HepG2 (cell line): ENCODE data around the gene MBD5. TPM values are rescaled to one million over a fixed set of nuclear protein-coding genes. Genes with fewer than 3 reads are reported as not detected.

ENCODE experiments used
- ARID2 ChIP-seq: sonication (generic); formaldehyde crosslinking; IDR thresholded peaks from 2 replicates; pipeline ENCODE4 v1.8.1; 2022; ENCODE audit warnings: mild to moderate bottlenecking, missing genetic modification reagents, borderline replicate concordance
- ATF7 ChIP-seq, 2 experiments: fragments of 450-650 bp in 1 of 2; sonication (generic) in 1 of 2; formaldehyde crosslinking in 1 of 2; IDR thresholded peaks; 2 replicates each; pipeline versions ENCODE4 v1.4.0 to v1.6.1; 2016 to 2020; ENCODE audit warnings: antibody characterized with exemption in 1 of 2, mild to moderate bottlenecking in 1 of 2, missing genetic modification reagents in 1 of 2
- ETV5 ChIP-seq: IDR thresholded peaks from 2 replicates; pipeline ENCODE4 v1.6.1; 2018; ENCODE audit warnings: missing biosample characterization, missing genetic modification reagents, inconsistent platforms, borderline replicate concordance
- MED8 ChIP-seq: sonication (generic); formaldehyde crosslinking; IDR thresholded peaks from 2 replicates; pipeline ENCODE4 v1.8.1; 2023; ENCODE audit warnings: mild to moderate bottlenecking, missing genetic modification reagents; ENCODE audit not compliant: insufficient replicate concordance
- PAX8 ChIP-seq: sonication (generic); formaldehyde crosslinking; IDR thresholded peaks from 2 replicates; pipeline ENCODE4 v1.8.0; 2022; ENCODE audit warnings: mild to moderate bottlenecking, missing genetic modification reagents, borderline replicate concordance
- TBX2 ChIP-seq: sonication (generic); formaldehyde crosslinking; IDR thresholded peaks from 2 replicates; pipeline ENCODE4 v1.5.0; 2020; ENCODE audit warnings: missing genetic modification reagents, mild to moderate bottlenecking, borderline replicate concordance
- ZFP90 ChIP-seq: sonication (generic); formaldehyde crosslinking; IDR thresholded peaks from 2 replicates; pipeline ENCODE4 v1.8.0; 2022; ENCODE audit warnings: missing genetic modification reagents, mild to moderate bottlenecking, inconsistent platforms, borderline replicate concordance
- ZNF446 ChIP-seq: sonication (generic); formaldehyde crosslinking; IDR thresholded peaks from 2 replicates; pipeline ENCODE4 v1.5.0; 2020; ENCODE audit warnings: mild to moderate bottlenecking, missing genetic modification reagents
- ZNF549 ChIP-seq: sonication (generic); formaldehyde crosslinking; IDR thresholded peaks from 2 replicates; pipeline ENCODE4 v1.5.0; 2020; ENCODE audit warnings: missing genetic modification reagents
- polyA plus RNA-seq, 8 experiments: library from polyadenylated mRNA; depleted of rRNA in 3 of 8; stranded (reverse) in 7 of 8; unstranded in 1 of 8; fragments of >200 nt; fragmentation: Illumina TruSeq in 4 of 8; extraction: Trizol in 4 of 8; gene quantifications; 2 replicates each; pipeline versions ENCODE4 v1.2.1 to v1.2.3, GENCODE V29; 2011 to 2016; ENCODE audit warnings: low read depth in 4 of 8, missing spikeins in 1 of 8, mixed read lengths in 1 of 8; ENCODE audit not compliant: insufficient read depth in 1 of 8
- total RNA-seq, 5 experiments: library from RNA; depleted of rRNA; stranded (reverse); fragments of >200 nt; fragmentation: Illumina TruSeq; extraction: Trizol; gene quantifications; 2 replicates each; pipeline ENCODE4 v1.2.3, GENCODE V29; 2016; ENCODE audit warnings: low read depth in 1 of 5
- TF ChIP-seq, protein P1 (sequence below): sonication (generic); formaldehyde crosslinking; IDR thresholded peaks from 2 replicates; pipeline ENCODE4 v1.8.1; 2023; ENCODE audit warnings: mild to moderate bottlenecking, missing genetic modification reagents
- TF ChIP-seq, protein P2 (sequence below): sonication (generic); formaldehyde crosslinking; IDR thresholded peaks from 2 replicates; pipeline ENCODE4 v1.5.0; 2020; ENCODE audit warnings: missing genetic modification reagents
- TF ChIP-seq, protein P3 (sequence below): sonication (generic); formaldehyde crosslinking; IDR thresholded peaks from 2 replicates; pipeline ENCODE4 v1.5.1; 2020; ENCODE audit warnings: missing genetic modification reagents, mild to moderate bottlenecking, borderline replicate concordance
- TF ChIP-seq, protein P4 (sequence below): sonication (generic); formaldehyde crosslinking; IDR thresholded peaks from 2 replicates; pipeline ENCODE4 v1.9.0; 2021; ENCODE audit warnings: mild to moderate bottlenecking, missing genetic modification reagents
- TF ChIP-seq, protein P5 (sequence below): sonication (generic); formaldehyde crosslinking; IDR thresholded peaks from 2 replicates; pipeline ENCODE4 v1.9.0; 2021; ENCODE audit warnings: missing genetic modification reagents, mild to moderate bottlenecking, borderline replicate concordance

MBD5 gene
- total and polyA plus RNA-seq, 2 of the 13 experiments (the other 11 are each of a cell fraction or from before 2014, with no cell fraction given): 13.5 to 26.4 TPM

DNA sequence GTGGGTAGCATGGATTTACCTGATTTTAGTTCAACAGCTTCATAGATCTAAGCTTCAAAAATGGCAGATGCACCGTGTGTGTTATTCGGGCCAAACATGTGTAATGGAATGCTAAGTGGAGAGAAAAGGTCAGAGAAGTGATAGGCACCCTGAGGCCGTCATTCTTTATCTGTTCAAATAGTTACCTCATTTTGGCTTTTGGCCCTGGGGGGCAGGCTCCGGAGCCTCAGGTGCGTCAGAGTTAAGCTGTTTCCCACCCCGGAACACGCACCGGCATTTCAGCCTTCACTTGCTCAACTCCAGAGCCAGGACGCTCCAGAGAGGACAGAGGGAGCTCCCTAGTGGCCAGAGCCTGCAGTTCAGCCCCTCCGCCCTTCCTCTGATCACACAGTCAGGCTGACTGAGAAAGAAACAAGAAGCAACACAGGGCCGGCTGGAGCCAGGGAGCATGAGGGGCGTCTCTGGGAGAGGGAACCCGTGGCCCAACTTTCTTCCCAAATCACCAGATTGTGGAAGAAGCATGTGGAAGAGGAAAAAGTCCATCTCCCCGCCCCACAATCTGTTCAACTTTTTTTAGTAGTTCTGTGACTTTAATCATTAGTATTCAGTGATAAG lies 488.5 kb downstream of the MBD5 start (continued):
- no peak for TF ChIP-seq ARID2 (CRISPR knock-in tag)
- TF ChIP-seq, protein P1, sequence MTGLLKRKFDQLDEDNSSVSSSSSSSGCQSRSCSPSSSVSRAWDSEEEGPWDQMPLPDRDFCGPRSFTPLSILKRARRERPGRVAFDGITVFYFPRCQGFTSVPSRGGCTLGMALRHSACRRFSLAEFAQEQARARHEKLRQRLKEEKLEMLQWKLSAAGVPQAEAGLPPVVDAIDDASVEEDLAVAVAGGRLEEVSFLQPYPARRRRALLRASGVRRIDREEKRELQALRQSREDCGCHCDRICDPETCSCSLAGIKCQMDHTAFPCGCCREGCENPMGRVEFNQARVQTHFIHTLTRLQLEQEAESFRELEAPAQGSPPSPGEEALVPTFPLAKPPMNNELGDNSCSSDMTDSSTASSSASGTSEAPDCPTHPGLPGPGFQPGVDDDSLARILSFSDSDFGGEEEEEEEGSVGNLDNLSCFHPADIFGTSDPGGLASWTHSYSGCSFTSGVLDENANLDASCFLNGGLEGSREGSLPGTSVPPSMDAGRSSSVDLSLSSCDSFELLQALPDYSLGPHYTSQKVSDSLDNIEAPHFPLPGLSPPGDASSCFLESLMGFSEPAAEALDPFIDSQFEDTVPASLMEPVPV: peak; percentile 39; the same call in 1 of the 2 replicates
- TF ChIP-seq, protein P2, sequence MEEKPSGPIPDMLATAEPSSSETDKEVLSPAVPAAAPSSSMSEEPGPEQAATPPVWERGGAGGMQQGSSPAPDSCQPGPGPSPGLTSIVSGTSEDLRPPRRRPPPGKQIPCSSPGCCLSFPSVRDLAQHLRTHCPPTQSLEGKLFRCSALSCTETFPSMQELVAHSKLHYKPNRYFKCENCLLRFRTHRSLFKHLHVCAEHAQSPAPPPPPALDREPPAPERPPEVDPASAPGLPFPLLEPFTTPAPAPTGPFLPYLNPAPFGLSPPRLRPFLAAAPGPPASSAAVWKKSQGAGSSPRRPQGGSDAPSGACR (CRISPR knock-in tag): no peak; the same call in 1 of the 2 replicates
- TF ChIP-seq MED8 (CRISPR knock-in tag): no peak
- TF ChIP-seq ZNF549: no peak
- 0 out of 2 replicates have a peak, but pooled peaks have one; percentile 54 for TF ChIP-seq ZNF446
- TF ChIP-seq, protein P3, sequence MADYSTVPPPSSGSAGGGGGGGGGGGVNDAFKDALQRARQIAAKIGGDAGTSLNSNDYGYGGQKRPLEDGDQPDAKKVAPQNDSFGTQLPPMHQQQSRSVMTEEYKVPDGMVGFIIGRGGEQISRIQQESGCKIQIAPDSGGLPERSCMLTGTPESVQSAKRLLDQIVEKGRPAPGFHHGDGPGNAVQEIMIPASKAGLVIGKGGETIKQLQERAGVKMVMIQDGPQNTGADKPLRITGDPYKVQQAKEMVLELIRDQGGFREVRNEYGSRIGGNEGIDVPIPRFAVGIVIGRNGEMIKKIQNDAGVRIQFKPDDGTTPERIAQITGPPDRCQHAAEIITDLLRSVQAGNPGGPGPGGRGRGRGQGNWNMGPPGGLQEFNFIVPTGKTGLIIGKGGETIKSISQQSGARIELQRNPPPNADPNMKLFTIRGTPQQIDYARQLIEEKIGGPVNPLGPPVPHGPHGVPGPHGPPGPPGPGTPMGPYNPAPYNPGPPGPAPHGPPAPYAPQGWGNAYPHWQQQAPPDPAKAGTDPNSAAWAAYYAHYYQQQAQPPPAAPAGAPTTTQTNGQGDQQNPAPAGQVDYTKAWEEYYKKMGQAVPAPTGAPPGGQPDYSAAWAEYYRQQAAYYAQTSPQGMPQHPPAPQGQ (CRISPR knock-in tag): no peak
- 0 out of 2 replicates have a peak, but pooled peaks have one; percentile 76 for TF ChIP-seq PAX8 (CRISPR knock-in tag)
- TF ChIP-seq, protein P4, sequence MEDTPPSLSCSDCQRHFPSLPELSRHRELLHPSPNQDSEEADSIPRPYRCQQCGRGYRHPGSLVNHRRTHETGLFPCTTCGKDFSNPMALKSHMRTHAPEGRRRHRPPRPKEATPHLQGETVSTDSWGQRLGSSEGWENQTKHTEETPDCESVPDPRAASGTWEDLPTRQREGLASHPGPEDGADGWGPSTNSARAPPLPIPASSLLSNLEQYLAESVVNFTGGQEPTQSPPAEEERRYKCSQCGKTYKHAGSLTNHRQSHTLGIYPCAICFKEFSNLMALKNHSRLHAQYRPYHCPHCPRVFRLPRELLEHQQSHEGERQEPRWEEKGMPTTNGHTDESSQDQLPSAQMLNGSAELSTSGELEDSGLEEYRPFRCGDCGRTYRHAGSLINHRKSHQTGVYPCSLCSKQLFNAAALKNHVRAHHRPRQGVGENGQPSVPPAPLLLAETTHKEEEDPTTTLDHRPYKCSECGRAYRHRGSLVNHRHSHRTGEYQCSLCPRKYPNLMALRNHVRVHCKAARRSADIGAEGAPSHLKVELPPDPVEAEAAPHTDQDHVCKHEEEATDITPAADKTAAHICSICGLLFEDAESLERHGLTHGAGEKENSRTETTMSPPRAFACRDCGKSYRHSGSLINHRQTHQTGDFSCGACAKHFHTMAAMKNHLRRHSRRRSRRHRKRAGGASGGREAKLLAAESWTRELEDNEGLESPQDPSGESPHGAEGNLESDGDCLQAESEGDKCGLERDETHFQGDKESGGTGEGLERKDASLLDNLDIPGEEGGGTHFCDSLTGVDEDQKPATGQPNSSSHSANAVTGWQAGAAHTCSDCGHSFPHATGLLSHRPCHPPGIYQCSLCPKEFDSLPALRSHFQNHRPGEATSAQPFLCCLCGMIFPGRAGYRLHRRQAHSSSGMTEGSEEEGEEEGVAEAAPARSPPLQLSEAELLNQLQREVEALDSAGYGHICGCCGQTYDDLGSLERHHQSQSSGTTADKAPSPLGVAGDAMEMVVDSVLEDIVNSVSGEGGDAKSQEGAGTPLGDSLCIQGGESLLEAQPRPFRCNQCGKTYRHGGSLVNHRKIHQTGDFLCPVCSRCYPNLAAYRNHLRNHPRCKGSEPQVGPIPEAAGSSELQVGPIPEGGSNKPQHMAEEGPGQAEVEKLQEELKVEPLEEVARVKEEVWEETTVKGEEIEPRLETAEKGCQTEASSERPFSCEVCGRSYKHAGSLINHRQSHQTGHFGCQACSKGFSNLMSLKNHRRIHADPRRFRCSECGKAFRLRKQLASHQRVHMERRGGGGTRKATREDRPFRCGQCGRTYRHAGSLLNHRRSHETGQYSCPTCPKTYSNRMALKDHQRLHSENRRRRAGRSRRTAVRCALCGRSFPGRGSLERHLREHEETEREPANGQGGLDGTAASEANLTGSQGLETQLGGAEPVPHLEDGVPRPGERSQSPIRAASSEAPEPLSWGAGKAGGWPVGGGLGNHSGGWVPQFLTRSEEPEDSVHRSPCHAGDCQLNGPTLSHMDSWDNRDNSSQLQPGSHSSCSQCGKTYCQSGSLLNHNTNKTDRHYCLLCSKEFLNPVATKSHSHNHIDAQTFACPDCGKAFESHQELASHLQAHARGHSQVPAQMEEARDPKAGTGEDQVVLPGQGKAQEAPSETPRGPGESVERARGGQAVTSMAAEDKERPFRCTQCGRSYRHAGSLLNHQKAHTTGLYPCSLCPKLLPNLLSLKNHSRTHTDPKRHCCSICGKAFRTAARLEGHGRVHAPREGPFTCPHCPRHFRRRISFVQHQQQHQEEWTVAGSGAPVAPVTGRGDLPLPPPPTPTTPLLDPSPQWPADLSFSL: 0 out of 2 replicates have a peak, but pooled peaks have one; percentile 45
- peak; percentile 70 for TF ChIP-seq TBX2 (CRISPR knock-in tag)
- TF ChIP-seq ETV5 (CRISPR knock-in tag): peak; percentile 68; the same call in 1 of the 2 replicates
- TF ChIP-seq ZFP90 (CRISPR knock-in tag): peak; percentile 85
- TF ChIP-seq ATF7 (IDR thresholded peaks at IDR 0.05): 0 out of 2 replicates have a peak, but pooled peaks have one; percentile 34
- peak; percentile 81 for TF ChIP-seq ATF7 (CRISPR knock-in tag; IDR thresholded peaks at IDR 0.05)
- TF ChIP-seq, protein P5, sequence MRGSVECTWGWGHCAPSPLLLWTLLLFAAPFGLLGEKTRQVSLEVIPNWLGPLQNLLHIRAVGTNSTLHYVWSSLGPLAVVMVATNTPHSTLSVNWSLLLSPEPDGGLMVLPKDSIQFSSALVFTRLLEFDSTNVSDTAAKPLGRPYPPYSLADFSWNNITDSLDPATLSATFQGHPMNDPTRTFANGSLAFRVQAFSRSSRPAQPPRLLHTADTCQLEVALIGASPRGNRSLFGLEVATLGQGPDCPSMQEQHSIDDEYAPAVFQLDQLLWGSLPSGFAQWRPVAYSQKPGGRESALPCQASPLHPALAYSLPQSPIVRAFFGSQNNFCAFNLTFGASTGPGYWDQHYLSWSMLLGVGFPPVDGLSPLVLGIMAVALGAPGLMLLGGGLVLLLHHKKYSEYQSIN (CRISPR knock-in tag): no peak
